Fibroblast of lung (primary cell): Measurements from ENCODE around the gene VRK1. TPM values are rescaled to one million over a fixed set of nuclear protein-coding genes. Genes with fewer than 3 reads are reported as not detected.
"Not testable (repeated sequence)": the region's sequence is repeated elsewhere in the genome, so short reads cannot be mapped to it uniquely, and the experiment has no call there.

ENCODE experiments used
- DNase-seq, 2 donors: peaks; one replicate each; pipeline versions ENCODE4 v3.0.0 to v3.0.0-alpha.2; 2010; ENCODE audit warnings: low read depth in 2 of 2
- H2AFZ ChIP-seq: 2 replicates; pipeline ENCODE4 v1.5.1; 2012; ENCODE audit warnings: low read length, control low read depth, inconsistent platforms
- H3K27ac ChIP-seq: 2 replicates; pipeline ENCODE4 v1.5.1; 2011; ENCODE audit warnings: low read length, control low read depth; ENCODE audit not compliant: insufficient read depth
- H3K27me3 ChIP-seq: 2 replicates; pipeline ENCODE4 v1.5.1; 2011; ENCODE audit warnings: mild to moderate bottlenecking, low read length; ENCODE audit not compliant: control insufficient read depth, insufficient read depth
- H3K36me3 ChIP-seq: 2 replicates; pipeline ENCODE4 v1.5.1; 2011; ENCODE audit warnings: low read length; ENCODE audit not compliant: control insufficient read depth, insufficient read depth
- H3K4me1 ChIP-seq: 2 replicates; pipeline ENCODE4 v1.5.1; 2011; ENCODE audit warnings: low read length; ENCODE audit not compliant: control insufficient read depth, insufficient read depth; ENCODE audit errors: extremely low read depth
- H3K4me2 ChIP-seq: 2 replicates; pipeline ENCODE4 v1.5.1; 2011; ENCODE audit warnings: low read length, control low read depth; ENCODE audit not compliant: insufficient read depth; ENCODE audit errors: extremely low read depth
- H3K4me3 ChIP-seq, 4 experiments: fragments of 200-600 bp in 1 of 4; sonication (generic) in 1 of 4; replicated peaks in 1 of 4; 2 replicates each; pipeline ENCODE4 v1.5.1; 2011 to 2016; ENCODE audit warnings: low read length in 4 of 4, low read depth in 3 of 4, mild to moderate bottlenecking in 3 of 4, control low read depth in 2 of 4, inconsistent platforms in 1 of 4, mixed read lengths in 1 of 4; ENCODE audit not compliant: insufficient read depth in 1 of 4; ENCODE audit errors: control extremely low read depth in 1 of 4
- H3K79me2 ChIP-seq: 2 replicates; pipeline ENCODE4 v1.5.1; 2012; ENCODE audit warnings: mild to moderate bottlenecking, low read length, inconsistent platforms; ENCODE audit not compliant: control insufficient read depth, insufficient read depth
- H3K9ac ChIP-seq: 2 replicates; pipeline ENCODE4 v1.5.1; 2011; ENCODE audit warnings: mild to moderate bottlenecking, low read length, control low read depth; ENCODE audit not compliant: insufficient read depth
- H3K9me3 ChIP-seq: 2 replicates; pipeline ENCODE4 v1.5.1; 2012; ENCODE audit warnings: low read depth, low read length; ENCODE audit not compliant: control insufficient read depth, insufficient read depth
- H4K20me1 ChIP-seq: 2 replicates; pipeline ENCODE4 v1.5.1; 2011; ENCODE audit warnings: low read length; ENCODE audit not compliant: control insufficient read depth, insufficient read depth; ENCODE audit errors: extremely low read depth
- EZH2 ChIP-seq: IDR thresholded peaks from 2 replicates; pipeline ENCODE4 v1.5.1; 2012; ENCODE audit warnings: low read length, control low read depth, mild to moderate bottlenecking; ENCODE audit errors: missing control alignments
- polyA plus RNA-seq, 2 donors: library from polyadenylated mRNA; depleted of rRNA in 1 of 2; stranded (reverse) in 1 of 2; unstranded in 1 of 2; fragments of >200 nt; gene quantifications; 2 replicates each; pipeline ENCODE4 v1.2.1, GENCODE V29; 2011 to 2012; ENCODE audit warnings: missing spikeins in 1 of 2
- total RNA-seq: library from RNA; depleted of rRNA; stranded (reverse); fragments of >200 nt; gene quantifications from 2 replicates; pipeline ENCODE4 v1.2.1, GENCODE V29; 2014
- TF ChIP-seq, protein P1 (sequence below), 2 donors: IDR thresholded peaks in 1 of 2; conservative IDR thresholded peaks in 1 of 2; 1 replicate in 1 of 2; 2 replicates in 1 of 2; pipeline ENCODE4 v1.5.1; 2011 to 2012; ENCODE audit warnings: low read length in 2 of 2, control low read depth in 1 of 2, inconsistent platforms in 1 of 2, low read depth in 1 of 2, mild to moderate bottlenecking in 1 of 2

VRK1 gene
- total and polyA plus RNA-seq, 2 donors (not counting 1 experiment from before 2014, with no cell fraction given), result 11.5 to 24.9 TPM

DNA sequence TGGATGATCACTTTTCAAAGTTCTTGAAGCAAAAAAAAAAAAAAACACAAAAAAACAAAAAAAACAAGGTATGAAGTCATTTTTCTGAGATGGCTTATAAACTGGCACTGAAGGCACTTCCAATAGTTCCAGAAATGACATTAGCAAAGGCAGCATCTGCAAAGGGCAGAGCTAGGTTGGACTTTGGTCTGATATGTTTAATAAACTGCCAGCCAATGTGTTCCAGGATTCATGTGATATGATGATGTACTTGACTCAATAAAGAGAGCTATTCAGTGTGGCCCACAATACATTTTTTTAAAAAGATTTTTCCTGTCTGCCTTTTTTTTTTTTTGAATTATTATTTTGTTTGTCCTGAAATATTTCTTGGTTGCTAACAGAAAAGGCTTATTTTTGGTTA lies 79.6 kb downstream of the VRK1 start:
- Histone ChIP-seq H3K36me3 (no peaks in the 10 kb centered on the region), H4K20me1 (no peaks in the 10 kb centered on the region), H3K27me3 (no peaks in the 10 kb centered on the region), H3K4me1 (no peaks in the 10 kb centered on the region), H3K4me2 (no peak overlapping the region), H2AFZ (no peak overlapping the region), H3K9ac (no peak overlapping the region), H3K9me3 (no peaks in the 10 kb centered on the region), H3K4me3 (no peak overlapping the region), H3K79me2 (no peaks in the 10 kb centered on the region), H3K27ac (no peak overlapping the region)
- TF ChIP-seq, protein P1, sequence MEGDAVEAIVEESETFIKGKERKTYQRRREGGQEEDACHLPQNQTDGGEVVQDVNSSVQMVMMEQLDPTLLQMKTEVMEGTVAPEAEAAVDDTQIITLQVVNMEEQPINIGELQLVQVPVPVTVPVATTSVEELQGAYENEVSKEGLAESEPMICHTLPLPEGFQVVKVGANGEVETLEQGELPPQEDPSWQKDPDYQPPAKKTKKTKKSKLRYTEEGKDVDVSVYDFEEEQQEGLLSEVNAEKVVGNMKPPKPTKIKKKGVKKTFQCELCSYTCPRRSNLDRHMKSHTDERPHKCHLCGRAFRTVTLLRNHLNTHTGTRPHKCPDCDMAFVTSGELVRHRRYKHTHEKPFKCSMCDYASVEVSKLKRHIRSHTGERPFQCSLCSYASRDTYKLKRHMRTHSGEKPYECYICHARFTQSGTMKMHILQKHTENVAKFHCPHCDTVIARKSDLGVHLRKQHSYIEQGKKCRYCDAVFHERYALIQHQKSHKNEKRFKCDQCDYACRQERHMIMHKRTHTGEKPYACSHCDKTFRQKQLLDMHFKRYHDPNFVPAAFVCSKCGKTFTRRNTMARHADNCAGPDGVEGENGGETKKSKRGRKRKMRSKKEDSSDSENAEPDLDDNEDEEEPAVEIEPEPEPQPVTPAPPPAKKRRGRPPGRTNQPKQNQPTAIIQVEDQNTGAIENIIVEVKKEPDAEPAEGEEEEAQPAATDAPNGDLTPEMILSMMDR (conservative IDR thresholded peaks at IDR 0.05 in 1 of 2, IDR thresholded peaks at IDR 0.05 in 1 of 2; ENCODE audit: low read depth in 1 of 2, low read length in 2 of 2), result no peak
- TF ChIP-seq EZH2, result no peak
- no peak for DNase-seq

DNA sequence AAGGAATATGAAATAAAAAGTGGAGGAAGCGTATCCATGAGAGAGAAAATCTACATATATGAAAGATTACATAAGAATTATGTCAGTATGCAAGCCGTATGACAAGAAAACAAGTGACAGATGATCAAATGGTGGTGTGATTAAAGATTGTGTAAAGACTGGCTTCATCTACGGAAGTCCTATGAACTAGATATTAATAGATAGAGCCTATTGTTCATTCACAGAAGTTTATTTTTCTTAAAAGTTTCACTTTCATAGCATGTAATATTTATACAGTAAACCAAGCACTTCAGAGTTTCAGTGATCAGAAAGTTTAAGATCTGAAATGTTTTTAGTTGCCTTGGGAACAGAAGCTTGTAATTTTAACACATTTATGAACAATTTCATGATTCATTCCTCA lies 84.5 kb downstream of the VRK1 start:
- TF ChIP-seq EZH2, result no peak
- TF ChIP-seq, protein P1 (conservative IDR thresholded peaks at IDR 0.05 in 1 of 2, IDR thresholded peaks at IDR 0.05 in 1 of 2; ENCODE audit: low read depth in 1 of 2, low read length in 2 of 2), result no peak
- Histone ChIP-seq H3K27ac (no peak overlapping the region), H3K4me3 (no peak overlapping the region), H3K9me3 (no peaks in the 10 kb centered on the region), H4K20me1 (no peaks in the 10 kb centered on the region), H3K4me1 (no peaks in the 10 kb centered on the region), H3K27me3 (no peaks in the 10 kb centered on the region), H3K9ac (no peak overlapping the region), H3K36me3 (no peaks in the 10 kb centered on the region), H2AFZ (no peak overlapping the region), H3K4me2 (no peak overlapping the region), H3K79me2 (no peaks in the 10 kb centered on the region)
- no peak for DNase-seq

DNA sequence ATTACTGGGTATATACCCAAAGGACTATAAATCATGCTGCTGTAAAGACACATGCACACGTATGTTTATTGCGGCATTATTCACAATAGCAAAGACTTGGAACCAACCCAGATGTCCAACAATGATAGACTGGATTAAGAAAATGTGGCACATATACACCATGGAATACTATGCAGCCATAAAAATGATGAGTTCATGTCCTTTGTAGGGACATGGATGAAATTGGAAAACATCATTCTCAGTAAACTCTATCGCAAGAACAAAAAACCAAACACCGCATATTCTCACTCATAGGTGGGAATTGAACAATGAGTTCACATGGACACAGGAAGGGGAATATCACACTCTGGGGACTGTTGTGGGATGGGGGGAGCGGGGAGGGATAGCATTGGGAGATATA lies 86.8 kb downstream of the VRK1 start:
- H3K27me3 ChIP-seq, H3K9ac ChIP-seq, H4K20me1 ChIP-seq, DNase-seq, H3K4me3 ChIP-seq, H3K4me2 ChIP-seq, H3K27ac ChIP-seq, H3K4me1 ChIP-seq, H3K9me3 ChIP-seq, H3K36me3 ChIP-seq, H3K79me2 ChIP-seq, H2AFZ ChIP-seq: not testable (repeated sequence)
